Stimulated activated CD4-positive, alpha-beta T cell treated with anti-CD3 and anti-CD28 coated beads, Interleukin-4, amount 100 ng/mL, for 48 hours (primary cell): ENCODE measurements around the gene STRIT1.
"Not testable (repeated sequence)": the region's sequence is repeated elsewhere in the genome, so short reads cannot be mapped to it uniquely, and the experiment has no call there.

ENCODE experiments used
- DNase-seq, 2 donors: peaks; one replicate each; pipeline ENCODE4 v3.0.0-alpha.2; 2020; ENCODE audit warnings: low read depth in 2 of 2

Gene STRIT1

DNA sequence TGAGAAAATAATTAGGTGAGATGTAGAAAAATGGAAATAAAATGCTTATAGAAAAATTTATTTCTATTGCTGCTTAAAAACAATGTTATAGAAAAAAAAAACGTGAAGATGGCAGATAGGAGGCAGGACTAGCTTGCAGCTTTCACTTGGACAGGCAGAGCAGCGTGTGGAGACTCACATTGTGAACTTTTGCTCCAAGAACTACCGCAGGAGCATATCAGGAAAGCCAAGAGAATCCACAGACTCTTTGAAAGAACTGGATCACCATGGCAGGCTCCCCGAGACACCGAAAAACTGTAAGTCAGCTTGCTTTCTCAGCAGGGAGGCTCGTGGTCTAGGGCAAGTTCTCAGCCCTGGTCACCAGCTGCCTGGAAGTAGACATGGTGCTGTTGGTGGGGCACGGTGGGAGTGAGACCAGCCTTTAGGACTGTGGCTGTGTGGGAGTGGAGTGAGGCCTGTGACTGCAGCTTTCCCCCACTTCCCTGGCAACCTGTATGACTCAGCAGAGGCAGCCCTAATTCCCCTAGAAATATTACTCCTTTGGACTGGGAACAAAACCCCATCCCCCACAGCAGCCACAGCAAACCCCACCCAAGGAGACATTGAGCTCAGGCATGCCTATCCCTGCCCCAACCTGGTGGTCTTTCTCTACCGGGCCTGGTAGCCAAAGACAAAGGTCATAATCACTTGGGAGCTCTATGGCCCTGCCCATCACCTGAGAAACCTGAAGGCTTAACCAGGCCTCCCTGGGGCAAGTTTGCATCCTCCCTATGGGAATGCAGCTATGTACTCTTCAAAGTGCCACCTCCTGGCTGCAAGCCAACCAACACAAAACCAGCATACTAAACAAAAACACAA, 22.8 kb downstream of the STRIT1 start:
- no peak for DNase-seq

DNA sequence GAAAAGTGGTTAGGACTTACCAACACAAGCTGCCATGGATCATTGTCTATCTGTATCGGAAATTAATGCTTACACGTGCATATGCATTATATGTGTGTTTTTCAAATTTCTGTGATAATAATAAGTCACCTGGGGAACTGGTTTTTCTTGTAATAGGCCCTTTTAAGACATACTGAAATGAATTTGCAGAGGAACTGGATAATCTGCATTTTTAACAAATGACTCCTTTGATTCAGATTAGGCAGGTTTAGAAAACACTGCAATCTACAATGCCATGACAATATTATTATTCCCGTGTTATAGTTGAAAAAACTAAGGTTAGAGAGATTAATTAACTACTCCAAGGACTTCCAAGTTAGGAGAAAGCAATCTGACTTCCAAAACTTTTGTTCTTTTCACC, 23.4 kb downstream of the STRIT1 start:
- DNase-seq: no peak

DNA sequence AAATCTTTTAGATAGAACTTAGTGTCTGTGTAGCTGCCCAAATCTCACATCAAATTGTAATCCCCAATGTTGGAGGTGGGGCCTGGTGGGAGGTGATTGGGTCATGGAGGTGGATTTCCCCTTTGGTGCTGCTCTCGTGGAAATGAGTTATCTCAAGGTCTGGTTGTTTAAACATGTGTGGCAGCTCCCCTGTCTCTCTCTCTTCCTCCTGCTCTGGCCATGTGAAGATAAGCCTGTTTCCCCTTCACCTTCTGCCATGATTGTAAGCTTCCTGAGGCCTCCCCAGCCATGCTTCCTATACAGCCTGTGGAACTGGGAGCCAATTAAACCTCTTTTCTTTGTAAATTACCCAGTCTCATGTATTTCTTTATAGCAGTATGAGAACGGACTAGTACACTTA, 30.6 kb downstream of the STRIT1 start:
- DNase-seq: not testable (repeated sequence)

DNA sequence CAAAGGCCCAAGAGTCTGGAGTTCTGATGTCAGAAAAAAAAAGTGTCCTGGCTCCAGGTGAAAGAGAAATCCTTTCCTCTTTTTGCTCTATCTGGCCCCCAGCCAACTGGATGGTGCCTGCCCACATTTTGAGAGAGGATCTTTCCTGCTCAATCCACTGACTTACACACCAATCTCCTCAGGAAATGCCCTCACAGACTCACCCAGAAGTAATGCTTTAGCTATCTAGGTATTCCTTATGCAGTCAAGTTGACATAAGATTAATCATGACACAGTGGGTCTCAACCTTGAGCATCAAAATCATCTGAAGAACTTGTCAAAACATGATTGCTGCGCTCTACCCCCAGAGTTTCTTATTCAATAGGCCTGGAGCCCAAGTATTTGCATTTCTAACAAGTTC, 31.2 kb downstream of the STRIT1 start:
- no peak for DNase-seq

DNA sequence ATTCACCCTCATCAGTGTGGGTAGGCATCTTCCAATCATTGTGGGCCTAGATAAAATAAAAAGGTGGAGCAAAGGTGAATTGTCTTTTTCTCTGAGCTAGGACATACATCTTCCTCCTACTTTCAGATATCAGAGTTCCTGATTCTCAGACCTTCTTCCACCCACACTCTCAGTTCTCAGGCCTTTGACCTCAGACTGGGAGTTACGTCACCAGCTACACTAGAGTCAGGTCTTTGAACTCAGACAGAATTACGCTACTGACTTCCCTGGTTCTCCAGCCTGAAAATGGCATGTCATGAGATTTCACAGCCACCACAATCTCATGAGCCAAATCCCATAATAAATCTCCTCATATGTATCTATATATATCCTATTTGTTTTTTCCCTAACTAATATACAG, 39.0 kb downstream of the STRIT1 start:
- DNase-seq: no peak

DNA sequence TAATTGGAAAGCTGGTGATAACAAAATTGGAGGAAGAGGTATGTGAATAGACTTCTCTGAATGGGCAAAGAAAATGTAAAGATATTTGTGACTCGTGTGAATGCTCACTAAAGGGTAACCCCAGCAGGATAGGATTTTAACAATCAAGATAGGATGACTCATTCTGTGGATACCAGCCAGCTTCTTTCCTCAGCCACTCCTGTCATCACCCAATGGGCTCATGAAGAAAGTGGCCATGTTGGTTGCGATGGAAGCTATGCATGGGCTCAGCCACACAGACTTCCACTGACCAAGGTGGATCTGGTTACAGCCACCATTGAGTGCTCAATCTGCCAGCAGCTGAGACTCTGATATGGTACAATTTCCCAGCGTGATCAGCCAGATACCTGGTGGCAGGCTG, 40.9 kb downstream of the STRIT1 start:
- no peak for DNase-seq

DNA sequence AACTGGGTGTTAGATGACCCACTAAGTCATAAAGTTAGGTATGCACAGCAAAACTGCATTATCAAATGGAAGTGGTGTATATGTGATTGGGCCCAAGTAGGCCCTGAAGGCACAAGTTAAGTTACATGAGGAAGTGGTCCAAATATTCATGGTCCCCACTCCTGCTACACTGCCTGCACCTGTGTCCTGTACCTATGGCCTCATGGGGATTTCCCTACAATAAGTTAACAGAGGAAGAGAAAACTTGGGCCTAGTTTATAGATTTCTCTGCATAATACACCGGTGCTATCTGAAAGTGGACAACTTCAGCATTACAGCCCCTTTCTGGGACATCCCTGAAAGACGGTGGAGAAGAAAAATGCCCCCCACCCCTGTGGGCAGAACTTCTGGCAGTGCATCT, 41.5 kb downstream of the STRIT1 start:
- DNase-seq: no peak

DNA sequence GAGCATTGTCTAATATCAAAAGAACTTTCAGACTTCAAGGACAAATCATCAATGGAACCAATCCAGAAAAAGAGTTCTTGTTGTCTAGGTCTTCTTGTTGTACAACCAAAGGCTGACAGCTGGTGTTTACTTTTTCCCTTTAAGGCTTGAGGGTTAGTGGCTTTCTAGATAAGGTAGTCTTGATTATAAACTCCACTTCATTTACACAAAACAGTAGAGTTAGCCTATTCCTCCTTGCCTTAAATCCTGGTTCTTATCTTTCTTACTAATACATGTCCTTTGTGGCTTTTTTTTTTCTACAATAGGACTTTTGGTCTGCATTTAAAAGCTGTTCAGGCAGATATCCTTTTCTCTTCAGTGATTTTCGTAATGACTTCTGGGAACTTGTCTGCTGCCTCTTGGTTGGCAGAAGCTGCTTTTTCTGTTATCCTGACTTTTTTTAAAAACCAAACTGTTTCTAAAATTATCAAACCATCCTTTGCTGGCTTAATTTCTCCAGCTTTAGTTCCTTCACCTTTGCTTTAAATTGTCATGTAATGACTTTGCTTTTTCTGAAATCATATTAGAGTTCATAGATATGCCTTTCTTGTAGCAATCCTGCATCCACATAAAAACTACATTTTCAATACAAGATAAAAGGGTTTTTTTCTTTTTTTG, 44.8 kb downstream of the STRIT1 start:
- no peak for DNase-seq

DNA sequence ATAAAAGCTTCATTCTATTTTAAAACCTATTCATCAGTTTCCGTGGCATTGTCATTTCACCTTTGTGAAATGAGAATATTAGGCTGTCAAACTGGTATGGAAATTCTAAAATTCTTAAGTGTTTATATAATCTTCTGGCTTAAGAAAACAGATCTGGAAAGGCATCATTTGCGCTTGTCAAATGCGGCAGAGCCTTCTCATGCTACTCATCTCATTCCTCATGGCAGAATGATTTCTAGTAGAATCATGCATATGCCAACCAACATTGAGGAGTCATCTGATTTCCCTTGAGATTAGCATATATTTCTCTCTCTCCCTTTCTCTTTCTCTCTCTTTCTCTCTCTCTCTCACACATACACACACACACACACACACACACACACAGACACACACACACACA, 48.8 kb downstream of the STRIT1 start:
- no peak for DNase-seq

DNA sequence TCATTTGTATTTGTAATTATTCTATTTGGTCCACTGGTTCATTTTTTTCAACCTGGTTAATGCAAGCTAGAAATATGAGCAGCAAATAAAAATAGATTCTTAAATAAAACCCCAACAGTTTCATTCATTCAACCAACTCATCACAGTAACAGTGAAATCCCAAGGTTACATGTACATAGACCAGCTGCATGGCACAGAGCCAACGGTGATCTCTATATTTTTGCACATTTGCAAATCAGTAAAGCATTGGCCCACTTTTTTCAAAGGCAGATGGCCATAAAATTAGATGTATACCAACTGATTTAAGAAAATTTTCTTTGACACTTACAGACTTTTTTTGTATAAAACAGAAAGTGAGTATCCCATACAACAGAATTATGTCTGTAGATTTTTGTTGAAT, 49.3 kb downstream of the STRIT1 start:
- no peak for DNase-seq

DNA sequence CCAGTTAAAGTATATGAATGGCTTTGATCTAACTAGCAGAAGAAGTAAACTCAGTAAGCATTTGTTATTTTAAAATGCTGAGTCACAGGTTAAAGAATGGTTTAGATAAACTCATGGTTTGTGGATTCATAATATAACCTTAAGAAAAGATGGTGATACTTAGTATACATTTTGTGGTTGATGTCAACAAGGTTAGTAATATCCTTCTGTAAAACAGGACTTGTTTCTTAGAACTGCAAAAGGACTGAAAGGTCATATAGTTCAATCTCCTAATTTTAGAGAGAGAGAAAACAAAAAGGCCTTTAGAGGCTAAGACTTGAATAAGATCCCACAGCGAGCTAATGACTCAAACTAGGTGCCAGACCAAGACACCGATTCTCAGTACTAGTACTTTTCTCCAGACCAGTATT, 50.0 kb downstream of the STRIT1 start:
- no peak for DNase-seq

DNA sequence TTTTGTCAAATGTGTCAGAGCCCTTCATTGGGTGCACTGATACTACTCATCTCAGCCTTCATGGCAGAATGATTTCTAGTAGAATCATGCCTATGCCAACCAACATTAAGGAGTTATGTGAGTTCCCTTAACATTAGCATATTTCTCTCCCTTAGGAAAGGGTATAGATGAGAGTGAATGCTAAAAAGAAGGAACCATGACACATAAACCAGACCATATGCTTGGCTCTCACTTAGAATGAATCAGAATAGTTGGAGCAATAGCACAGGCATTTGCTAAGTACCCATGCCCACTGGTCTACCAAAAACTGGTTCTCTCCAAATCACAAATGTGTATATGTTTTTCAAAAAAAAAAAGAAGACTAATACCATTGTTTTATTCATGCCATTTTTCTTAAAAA, 51.1 kb downstream of the STRIT1 start:
- DNase-seq: no peak

DNA sequence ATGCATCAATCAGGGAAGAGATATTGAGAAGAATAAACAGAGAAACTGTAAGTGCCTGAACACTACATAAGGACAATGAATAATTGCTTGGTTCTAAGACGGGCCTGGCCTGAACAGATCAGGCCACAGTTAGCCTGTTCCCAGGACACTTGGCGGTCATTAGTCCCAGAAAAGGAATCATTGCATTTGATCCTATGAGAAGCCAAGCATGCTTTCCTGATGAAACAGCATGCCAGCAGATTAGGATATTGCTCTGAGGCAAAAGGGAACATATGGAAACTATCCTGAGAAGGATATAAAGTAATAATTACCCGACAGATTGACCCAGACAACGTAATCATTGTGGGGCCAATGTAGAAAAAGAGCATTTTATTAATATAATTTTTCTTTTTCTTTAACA, 51.9 kb downstream of the STRIT1 start:
- DNase-seq: no peak
